ENCODE results near the gene CMSS1. TPM values are rescaled to one million over a fixed set of nuclear protein-coding genes. Genes with fewer than 3 reads are reported as not detected.
"Not testable (repeated sequence)": the region's sequence is repeated elsewhere in the genome, so short reads cannot be mapped to it uniquely, and the experiment has no call there.

Gene CMSS1
- total RNA-seq, 2 donors from 2014 or later, result 8.2 to 9.5 TPM

GRCh38 chr3:100044369-100044768 is 226.7 kb downstream of the CMSS1 start:
- intact Hi-C loops (cut with DNase I, micrococcal nuclease), result loop anchor here in 1 of 2 donors (10.0 kb wide), 1 partner anchor 200 kb away; no protein-coding TSS in a partner anchor
- no peak for ATAC-seq

GRCh38 chr3:100045696-100046095 is 228.0 kb downstream of the CMSS1 start:
- intact Hi-C loops (cut with DNase I, micrococcal nuclease), result loop anchor here in 1 of 2 donors (10.0 kb wide), 1 partner anchor 201 kb away; no protein-coding TSS in a partner anchor
- ATAC-seq (no peak), DNase-seq (peak; percentile 36 to 62)

More at GRCh38 chr3:100044369-100044768, 226.7 kb downstream of the CMSS1 start:
- no peak for DNase-seq

- DNase-seq (no peak), ATAC-seq (no peak)
- intact Hi-C loops (cut with DNase I, micrococcal nuclease), result loop anchor here in 1 of 2 donors (10.0 kb wide), 1 partner anchor 202 kb away; no protein-coding TSS in a partner anchor
These were observed 229.3 kb downstream of the CMSS1 start for GRCh38 chr3:100046986-100047385.

GRCh38 chr3:100047455-100048141 is 229.9 kb downstream of the CMSS1 start:
- DNase-seq (peak; percentile 22 to 41), ATAC-seq (peak; percentile 93)
- intact Hi-C loops (cut with DNase I, micrococcal nuclease), result loop anchor here in 1 of 2 donors (10.0 kb wide), 1 partner anchor 203 kb away; no protein-coding TSS in a partner anchor

- no peak for DNase-seq
- ATAC-seq, result peak; percentile 3
- intact Hi-C loops (cut with DNase I, micrococcal nuclease), result loop anchor here in 1 of 2 donors (10.0 kb wide), 1 partner anchor 203 kb away; no protein-coding TSS in a partner anchor
These were observed 230.6 kb downstream of the CMSS1 start for GRCh38 chr3:100048248-100048647.

- ATAC-seq; DNase-seq; intact Hi-C loops (cut with DNase I, micrococcal nuclease): not testable (repeated sequence)
These were observed 233.9 kb downstream of the CMSS1 start for GRCh38 chr3:100051513-100051912.

GRCh38 chr3:100053951-100054620 is 236.4 kb downstream of the CMSS1 start:
- DNase-seq (no peak), ATAC-seq (peak; percentile 97)
- intact Hi-C loops (cut with DNase I, micrococcal nuclease), result no loop called here

GRCh38 chr3:100057716-100058575 is 240.3 kb downstream of the CMSS1 start:
- no peak for ATAC-seq
- no peak for DNase-seq
- intact Hi-C loops (cut with DNase I, micrococcal nuclease), result no loop called here

- DNase-seq, result no peak
- intact Hi-C loops (cut with DNase I, micrococcal nuclease), result no loop called here
- ATAC-seq, result no peak
These were observed 241.8 kb downstream of the CMSS1 start for GRCh38 chr3:100059472-100059871.

- intact Hi-C loops (cut with DNase I, micrococcal nuclease), result loop anchor here in 1 of 2 donors (10.0 kb wide), 1 partner anchor 194 kb away; no protein-coding TSS in a partner anchor
- ATAC-seq (no peak), DNase-seq (no peak)
These were observed 243.2 kb downstream of the CMSS1 start for GRCh38 chr3:100060685-100061484.

- ATAC-seq, result no peak
- intact Hi-C loops (cut with DNase I, micrococcal nuclease), result loop anchor here in 1 of 2 donors (10.0 kb wide), 1 partner anchor 192 kb away; no protein-coding TSS in a partner anchor
- DNase-seq, result no peak
These were observed 245.0 kb downstream of the CMSS1 start for GRCh38 chr3:100062665-100063064.

- ATAC-seq (no peak), DNase-seq (no peak)
- intact Hi-C loops (cut with DNase I, micrococcal nuclease), result loop anchor here in 1 of 2 donors (10.0 kb wide), 1 partner anchor 191 kb away; no protein-coding TSS in a partner anchor
These were observed 246.3 kb downstream of the CMSS1 start for GRCh38 chr3:100063929-100064461.

GRCh38 chr3:100067589-100067988 is 249.9 kb downstream of the CMSS1 start:
- DNase-seq (no peak), ATAC-seq (peak; percentile 51)
- intact Hi-C loops (cut with DNase I, micrococcal nuclease), result loop anchor here in 1 of 2 donors (10.0 kb wide), 1 partner anchor 187 kb away; no protein-coding TSS in a partner anchor

GRCh38 chr3:100068826-100069225 is 251.2 kb downstream of the CMSS1 start:
- intact Hi-C loops (cut with DNase I, micrococcal nuclease), result loop anchor here in 1 of 2 donors (10.0 kb wide), 1 partner anchor 186 kb away; no protein-coding TSS in a partner anchor
- DNase-seq, result peak; percentile 69 to 86
- peak; percentile 94 for ATAC-seq

- DNase-seq (no peak), ATAC-seq (no peak)
- intact Hi-C loops (cut with DNase I, micrococcal nuclease), result loop anchor here in 1 of 2 donors (10.0 kb wide), 1 partner anchor 185 kb away; no protein-coding TSS in a partner anchor
These were observed 251.8 kb downstream of the CMSS1 start for GRCh38 chr3:100069472-100069871.

GRCh38 chr3:100072326-100073048 is 254.8 kb downstream of the CMSS1 start:
- intact Hi-C loops (cut with DNase I, micrococcal nuclease), result no loop called here
- ATAC-seq (no peak), DNase-seq (no peak)

Measured in left colon (tissue), 2 donors.